IMR-90 (cell line): ENCODE data around the gene FGF4. TPM values are rescaled to one million over a fixed set of nuclear protein-coding genes. Genes with fewer than 3 reads are reported as not detected.
A peak's percentile ranks its signal among the peaks of the same experiment; 100 is the strongest.

Experiments used
- ATAC-seq: fragments of 200-7000 bp; cut with Tn5 transposase; 2 replicates; pipeline ENCODE4 v1.9.1; 2020; ENCODE audit warnings: low read depth, mild to moderate bottlenecking, moderate library complexity
- BruUV-seq: library from RNA; stranded (reverse); fragments of 400-500 nt; replicated peaks from 2 replicates; lab custom pipeline; 2021; lab: Mats Ljungman, UMichigan
- CTCF ChIA-PET: fragments of 300-600 bp; formaldehyde crosslinking; extraction: SDS; loops from one replicate; lab custom pipeline; 2021; ENCODE audit warnings: antibody characterized with exemption; lab: Yijun Ruan, JAX
- POLR2A ChIA-PET: fragments of 300-600 bp; sonication (Branson Sonifier 250); formaldehyde crosslinking; loops from one replicate; lab custom pipeline; 2022; ENCODE audit warnings: antibody characterized with exemption; ENCODE audit not compliant: unreplicated experiment; lab: Charles Lee
- DNase-seq: peaks from one replicate; pipeline ENCODE4 v3.0.0; 2013
- H2AFZ ChIP-seq: replicated peaks from 2 replicates; pipeline ENCODE3; 2013; ENCODE audit warnings: low read length, mild to moderate bottlenecking; ENCODE audit not compliant: poor library complexity
- H2AK5ac ChIP-seq: 2 replicates; pipeline ENCODE4 v1.6.1; 2013; ENCODE audit warnings: low read depth, low read length, inconsistent platforms
- H2AK9ac ChIP-seq: replicated peaks from 2 replicates; pipeline ENCODE3; 2013; ENCODE audit warnings: mild to moderate bottlenecking, low read depth, low read length, moderate library complexity; ENCODE audit not compliant: poor library complexity
- H2BK120ac ChIP-seq: 2 replicates; pipeline ENCODE4 v1.6.1; 2013; ENCODE audit warnings: low read depth, low read length, inconsistent platforms
- H2BK15ac ChIP-seq: 3 replicates; pipeline ENCODE4 v1.6.1; 2013; ENCODE audit warnings: low read depth, low read length, inconsistent platforms
- H2BK20ac ChIP-seq: 2 replicates; pipeline ENCODE4 v1.6.1; 2013; ENCODE audit warnings: low read depth, mild to moderate bottlenecking, inconsistent platforms, low read length, moderate library complexity
- H2BK5ac ChIP-seq: 2 replicates; pipeline ENCODE4 v1.6.1; 2013; ENCODE audit warnings: mild to moderate bottlenecking, low read depth, low read length, inconsistent platforms; ENCODE audit not compliant: poor library complexity, severe bottlenecking
- H3K14ac ChIP-seq: replicated peaks from 2 replicates; pipeline ENCODE4 v1.6.1; 2013; ENCODE audit warnings: low read depth, low read length, inconsistent platforms
- H3K18ac ChIP-seq: 2 replicates; pipeline ENCODE4 v1.6.1; 2013; ENCODE audit warnings: low read depth, low read length, control low read depth
- H3K23ac ChIP-seq: 2 replicates; pipeline ENCODE4 v1.6.1; 2013; ENCODE audit warnings: low read depth, low read length, inconsistent platforms
- H3K27ac ChIP-seq: 2 replicates; pipeline ENCODE4 v1.5.1; 2013; ENCODE audit warnings: mild to moderate bottlenecking, control low read depth, low read length; ENCODE audit not compliant: insufficient read depth
- H3K27me3 ChIP-seq: 2 replicates; pipeline ENCODE4 v1.6.1; 2013; ENCODE audit warnings: low read length; ENCODE audit not compliant: control insufficient read depth, insufficient read depth
- H3K36me3 ChIP-seq: 2 replicates; pipeline ENCODE4 v1.6.1; 2013; ENCODE audit warnings: low read length, mixed read lengths; ENCODE audit not compliant: control insufficient read depth, insufficient read depth
- H3K4ac ChIP-seq: 2 replicates; pipeline ENCODE4 v1.6.1; 2013; ENCODE audit warnings: low read depth, low read length, inconsistent platforms
- H3K4me1 ChIP-seq: 2 replicates; pipeline ENCODE4 v1.6.1; 2013; ENCODE audit warnings: low read length, mixed read lengths; ENCODE audit not compliant: control insufficient read depth, insufficient read depth
- H3K4me2 ChIP-seq: 2 replicates; pipeline ENCODE4 v1.6.1; 2013; ENCODE audit warnings: low read depth, mild to moderate bottlenecking, control low read depth, low read length, moderate library complexity
- H3K4me3 ChIP-seq: 2 replicates; pipeline ENCODE4 v1.5.1; 2013; ENCODE audit warnings: low read depth, mild to moderate bottlenecking, control low read depth, low read length, moderate library complexity; ENCODE audit not compliant: insufficient read depth
- H3K56ac ChIP-seq: 2 replicates; pipeline ENCODE4 v1.6.1; 2013; ENCODE audit warnings: low read length, inconsistent platforms; ENCODE audit not compliant: insufficient read depth; ENCODE audit errors: extremely low read depth
- H3K79me1 ChIP-seq, 2 experiments: 2 replicates each; pipeline ENCODE4 v1.6.1; 2013; ENCODE audit warnings: low read length in 2 of 2, inconsistent platforms in 1 of 2, low read depth in 1 of 2
- H3K9ac ChIP-seq: 2 replicates; pipeline ENCODE4 v1.6.1; 2013; ENCODE audit warnings: low read depth, low read length, control low read depth
- H3K9me1 ChIP-seq: 2 replicates; pipeline ENCODE4 v1.6.1; 2013; ENCODE audit warnings: low read length, inconsistent platforms; ENCODE audit not compliant: insufficient read depth
- H3K9me3 ChIP-seq: 2 replicates; pipeline ENCODE4 v1.6.1; 2013; ENCODE audit warnings: low read length; ENCODE audit not compliant: control insufficient read depth, insufficient read depth
- H4K20me1 ChIP-seq: 2 replicates; pipeline ENCODE4 v1.6.1; 2013; ENCODE audit warnings: low read length, inconsistent platforms; ENCODE audit not compliant: insufficient read depth
- H4K5ac ChIP-seq: 2 replicates; pipeline ENCODE4 v1.6.1; 2013; ENCODE audit warnings: mild to moderate bottlenecking, low read depth, low read length, control low read depth
- H4K8ac ChIP-seq, 2 experiments: 2 replicates each; pipeline ENCODE4 v1.6.1; 2013; ENCODE audit warnings: low read depth in 2 of 2, low read length in 2 of 2, control low read depth in 1 of 2, inconsistent platforms in 1 of 2
- H4K91ac ChIP-seq: 2 replicates; pipeline ENCODE4 v1.6.1; 2013; ENCODE audit warnings: low read depth, low read length, inconsistent platforms; ENCODE audit not compliant: insufficient read depth
- CEBPB ChIP-seq: IDR thresholded peaks from 2 replicates; pipeline ENCODE4 v1.6.1; 2012; ENCODE audit warnings: low read depth, low read length, improper control_type of control experiment
- CHD1 ChIP-seq: IDR thresholded peaks from 2 replicates; pipeline ENCODE4 v1.6.1; 2012; ENCODE audit warnings: low read depth, low read length, improper control_type of control experiment
- MAZ ChIP-seq: IDR thresholded peaks from 2 replicates; pipeline ENCODE4 v1.6.1; 2012; ENCODE audit warnings: low read depth, mild to moderate bottlenecking, low read length, improper control_type of control experiment, moderate library complexity, borderline replicate concordance
- POLR2A ChIP-seq: IDR thresholded peaks from 2 replicates; pipeline ENCODE4 v1.6.1; 2012; ENCODE audit warnings: mild to moderate bottlenecking, low read depth, low read length
- RAD21 ChIP-seq: IDR thresholded peaks from 2 replicates; pipeline ENCODE4 v1.6.1; 2012; ENCODE audit warnings: low read length, improper control_type of control experiment
- RFX5 ChIP-seq: IDR thresholded peaks from 2 replicates; pipeline ENCODE4 v1.8.0; 2012; ENCODE audit warnings: low read depth, mild to moderate bottlenecking, low read length, moderate library complexity
- SMC3 ChIP-seq: fragments of 150-350 bp; IDR thresholded peaks from 2 replicates; pipeline ENCODE4 v1.6.1; 2016; ENCODE audit warnings: low read depth, mild to moderate bottlenecking, antibody characterized with exemption, low read length, moderate library complexity
- WGBS, 2 experiments: methylation state at CpG; one replicate each; pipeline versions ENCODE4 v1.1.5 to v1.1.7; 2013; ENCODE audit warnings: missing lambda C conversion rate in 2 of 2; ENCODE audit not compliant: insufficient read length in 1 of 2; ENCODE audit errors: extremely low coverage in 2 of 2; 5-methylcytosine and 5-hydroxymethylcytosine counted together
- dilution Hi-C: fragments of 300-500 bp; cut with HindIII; formaldehyde crosslinking; loops from one replicate; pipeline ENCODE4 v1.14.3; 2018; ENCODE audit warnings: low sequenced_read_pairs; ENCODE audit not compliant: unreplicated experiment
- in situ Hi-C: fragments of 300-500 bp; cut with MboI; formaldehyde crosslinking; loops from 3 replicates; pipeline ENCODE4 v1.14.3; 2019; ENCODE audit warnings: low sequenced_read_pairs, inconsistent platforms, mixed read lengths
- intact Hi-C: fragments of 100-400 bp; cut with micrococcal nuclease; formaldehyde crosslinking; loops from 2 replicates; pipeline ENCODE4 v1.10.0; 2022
- polyA plus RNA-seq, 3 experiments: library from polyadenylated mRNA; depleted of rRNA; stranded (reverse); fragments of >200 nt; gene quantifications; 2 replicates each; pipeline ENCODE4 v1.2.3, GENCODE V29; 2012; ENCODE audit warnings: low replicate concordance in 1 of 3
- total RNA-seq: library from RNA; depleted of rRNA; stranded (reverse); fragments of >200 nt; gene quantifications from 2 replicates; pipeline ENCODE4 v1.2.3, GENCODE V29; 2012
- TF ChIP-seq, protein P1 (sequence below): fragments of 150-350 bp; IDR thresholded peaks from 2 replicates; pipeline ENCODE4 v1.6.1; 2016; ENCODE audit warnings: low read depth, mild to moderate bottlenecking, low read length, moderate library complexity, borderline replicate concordance

The FGF4 gene
- total and polyA plus RNA-seq, 2 of the 4 experiments (the other 2 are of a cell fraction): not detected

DNA sequence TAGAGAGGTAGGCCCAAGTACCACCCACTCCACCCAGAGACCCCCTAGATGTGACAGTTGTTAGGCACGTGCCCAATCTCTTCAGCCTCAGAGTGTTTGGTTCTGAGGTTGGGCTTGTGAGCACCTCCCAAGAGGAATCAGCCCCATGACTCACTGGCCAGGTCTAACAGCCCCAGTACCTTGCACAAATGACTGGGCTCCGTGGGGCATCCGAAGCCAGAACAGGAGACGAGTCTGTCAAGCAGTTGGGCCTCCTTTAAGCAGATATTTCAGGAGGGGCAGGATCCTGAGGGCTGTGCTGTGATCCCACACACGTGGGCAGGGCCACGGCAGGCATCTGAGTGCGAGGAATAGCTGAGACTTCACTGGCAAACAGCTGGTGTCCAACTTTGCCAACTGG is 42.2 kb downstream of the FGF4 start:
- no peaks in the 10 kb centered on the region; the same call in 1 of the 2 replicates for H3K9me1 ChIP-seq
- H3K79me1 ChIP-seq: no peaks in the 10 kb centered on the region
- ATAC-seq (no peak), DNase-seq (no peak)
- H3K27me3 ChIP-seq: peaks cover 40% of the 10 kb centered on the region
- no peak overlapping the region for H3K23ac ChIP-seq
- ChIA-PET CTCF (no interaction called here), POLR2A (no interaction called here)
- WGBS, 2 experiments: 52% methylated on average over 5 of the region's 7 CpGs; no CpG with 5 or more reads in 1 of the 2 experiments
- no peak overlapping the region for H3K9ac ChIP-seq
- H4K5ac ChIP-seq: no peak overlapping the region
- no peaks in the 10 kb centered on the region for H3K4me1 ChIP-seq
- no peak overlapping the region for H3K27ac ChIP-seq
- H4K20me1 ChIP-seq: no peaks in the 10 kb centered on the region
- H3K9me3 ChIP-seq: peaks cover 11% of the 10 kb centered on the region
- no peak overlapping the region for H2BK5ac ChIP-seq
- no peak overlapping the region for H3K4me2 ChIP-seq
- H2BK20ac ChIP-seq: no peak overlapping the region
- no TSS peak for BruUV-seq
- H2AK9ac ChIP-seq: no peak overlapping the region
- no peak overlapping the region for H2BK15ac ChIP-seq
- no peak overlapping the region for H3K56ac ChIP-seq
- no peak overlapping the region for H4K8ac ChIP-seq
- no peak overlapping the region for H2BK120ac ChIP-seq
- peak overlapping the region; percentile 33; the same call in 1 of the 2 replicates for H2AK5ac ChIP-seq
- H3K14ac ChIP-seq: 0 out of 2 replicates have a peak overlapping the region, but pooled peaks have one; percentile 15
- dilution Hi-C loops: no loop called here
- H3K18ac ChIP-seq: no peak overlapping the region
- no peak overlapping the region for H2AFZ ChIP-seq
- H3K36me3 ChIP-seq: no peaks in the 10 kb centered on the region
- H3K4me3 ChIP-seq: no peak overlapping the region
- in situ Hi-C loops: no loop called here
- H4K91ac ChIP-seq: no peak overlapping the region
- intact Hi-C loops: no loop called here
- no peak overlapping the region for H3K4ac ChIP-seq
- TF ChIP-seq RFX5 (no peak), CHD1 (no peak), SMC3 (no peak), POLR2A (no peak), RAD21 (no peak), MAZ (no peak), CEBPB (no peak)
- TF ChIP-seq, protein P1, sequence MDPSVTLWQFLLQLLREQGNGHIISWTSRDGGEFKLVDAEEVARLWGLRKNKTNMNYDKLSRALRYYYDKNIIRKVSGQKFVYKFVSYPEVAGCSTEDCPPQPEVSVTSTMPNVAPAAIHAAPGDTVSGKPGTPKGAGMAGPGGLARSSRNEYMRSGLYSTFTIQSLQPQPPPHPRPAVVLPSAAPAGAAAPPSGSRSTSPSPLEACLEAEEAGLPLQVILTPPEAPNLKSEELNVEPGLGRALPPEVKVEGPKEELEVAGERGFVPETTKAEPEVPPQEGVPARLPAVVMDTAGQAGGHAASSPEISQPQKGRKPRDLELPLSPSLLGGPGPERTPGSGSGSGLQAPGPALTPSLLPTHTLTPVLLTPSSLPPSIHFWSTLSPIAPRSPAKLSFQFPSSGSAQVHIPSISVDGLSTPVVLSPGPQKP: no peak
